DND-41 (cell line): ENCODE data around the gene OPCML.

ENCODE experiments used
- CTCF ChIP-seq: IDR thresholded peaks from 2 replicates; pipeline ENCODE4 v1.5.1; 2012; ENCODE audit warnings: borderline replicate concordance, low read length, moderate library complexity, mild to moderate bottlenecking; ENCODE audit not compliant: poor library complexity, severe bottlenecking; ENCODE audit errors: extremely low read depth
- EZH2 ChIP-seq: IDR thresholded peaks from 3 replicates; pipeline ENCODE4 v1.6.1; 2012; ENCODE audit warnings: borderline replicate concordance, low read depth, mild to moderate bottlenecking, moderate library complexity, low read length, inconsistent platforms; ENCODE audit not compliant: severe bottlenecking

GRCh38 chr11:133224271-133224670, 308.0 kb downstream of the OPCML start:
- TF ChIP-seq CTCF (no peak), EZH2 (no peak)
